ENCODE results near the gene ATAT1. TPM values are rescaled to one million over a fixed set of nuclear protein-coding genes. Genes with fewer than 3 reads are reported as not detected.

Gene ATAT1
- total and polyA plus RNA-seq, 9 of the 15 experiments (the other 6 are each of a cell fraction or from before 2014, with no cell fraction given): 0.65 to 5.8 (median 1.6) TPM

DNA sequence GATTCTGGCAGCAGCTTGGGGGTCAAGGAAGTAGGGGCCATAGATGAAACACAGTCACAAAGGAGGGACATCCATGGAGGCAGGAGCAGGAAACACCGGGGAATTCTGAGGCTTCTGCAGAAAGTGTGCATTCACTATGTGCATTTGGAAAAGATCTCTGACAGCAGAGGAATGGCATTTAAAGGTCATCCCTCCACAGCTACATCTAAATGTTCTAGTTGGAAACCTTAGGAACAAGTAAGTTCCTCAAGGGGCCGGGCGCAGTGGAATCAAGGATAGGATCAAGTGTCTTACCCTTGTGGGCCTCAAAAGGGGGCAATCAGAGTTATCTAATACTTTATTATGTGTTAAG, 29.0 kb downstream of the ATAT1 start:
- H3K79me2 ChIP-seq (ENCODE audit: control insufficient read depth, insufficient read depth, low read length): no peaks in the 10 kb centered on the region
- no peaks in the 10 kb centered on the region for H3K27me3 ChIP-seq (ENCODE audit: control insufficient read depth in 2 of 2, insufficient read depth in 2 of 2, low read length in 2 of 2)
- no peak overlapping the region for H3K4me3 ChIP-seq
- H2AFZ ChIP-seq (ENCODE audit: low read depth, low read length): no peak overlapping the region
- FAIRE-seq (no peak), DNase-seq (ENCODE audit: extremely low read depth in 1 of 4, low spot score in 3 of 4) (no peak), ATAC-seq (no peak)
- ChIA-PET POLR2A (interaction anchor here (1.0 to 1.2 kb wide), 2 partner anchors 14 to 27 kb away, joined by 3 to 4 read pairs; no protein-coding TSS in a partner anchor), CTCF (ENCODE audit: low intra/inter-chr PET ratio) (no interaction called here)
- in situ Hi-C loops (cut with MboI): no loop called here
- no peaks in the 10 kb centered on the region for H4K20me1 ChIP-seq (replicated peaks; ENCODE audit: control insufficient read depth, insufficient read depth, low read length)
- H3K9ac ChIP-seq (ENCODE audit: insufficient read depth in 1 of 2, low read depth in 2 of 2, low read length in 2 of 2): no peak overlapping the region
- no peaks in the 10 kb centered on the region for H3K9me1 ChIP-seq (ENCODE audit: control insufficient read depth, insufficient read depth, low read length)
- no peaks in the 10 kb centered on the region; a peak in 1 of 5 replicates for H3K4me1 ChIP-seq (replicated peaks in 1 of 2; ENCODE audit: control insufficient read depth in 2 of 2, insufficient read depth in 2 of 2, low read length in 2 of 2)
- H3K36me3 ChIP-seq (ENCODE audit: control insufficient read depth, insufficient read depth, low read length): peaks cover 91% of the 10 kb centered on the region
- intact Hi-C loops (cut with micrococcal nuclease): no loop called here
- H3K27ac ChIP-seq (ENCODE audit: extremely low read depth, low read depth, low read length): no peak overlapping the region
- H3K9me3 ChIP-seq (replicated peaks; ENCODE audit: control insufficient read depth, insufficient read depth, low read depth, low read length): no peaks in the 10 kb centered on the region
- BruUV-seq (replicated peaks): no TSS peak
- WGBS (ENCODE audit: insufficient coverage, low coverage, missing lambda C conversion rate): 98% methylated on average over 3 of the region's 3 CpGs
- H3K4me2 ChIP-seq (ENCODE audit: insufficient read depth, low read length): no peak overlapping the region
- no peak for TF ChIP-seq DACH1 (IDR thresholded peaks at IDR 0.05; ENCODE audit: partially characterized antibody)
- no peak for TF ChIP-seq POLR2A (conservative IDR thresholded peaks at IDR 0.05)
- TF ChIP-seq ZNF699 (CRISPR knock-in tag; IDR thresholded peaks at IDR 0.05; ENCODE audit: insufficient replicate concordance): no peak
- no peak for TF ChIP-seq KAT7 (CRISPR knock-in tag; IDR thresholded peaks at IDR 0.05; ENCODE audit: borderline replicate concordance)
- no peak for TF ChIP-seq STAT5A (IDR thresholded peaks at IDR 0.05; ENCODE audit: borderline replicate concordance, low read length)
- TF ChIP-seq, protein P1, sequence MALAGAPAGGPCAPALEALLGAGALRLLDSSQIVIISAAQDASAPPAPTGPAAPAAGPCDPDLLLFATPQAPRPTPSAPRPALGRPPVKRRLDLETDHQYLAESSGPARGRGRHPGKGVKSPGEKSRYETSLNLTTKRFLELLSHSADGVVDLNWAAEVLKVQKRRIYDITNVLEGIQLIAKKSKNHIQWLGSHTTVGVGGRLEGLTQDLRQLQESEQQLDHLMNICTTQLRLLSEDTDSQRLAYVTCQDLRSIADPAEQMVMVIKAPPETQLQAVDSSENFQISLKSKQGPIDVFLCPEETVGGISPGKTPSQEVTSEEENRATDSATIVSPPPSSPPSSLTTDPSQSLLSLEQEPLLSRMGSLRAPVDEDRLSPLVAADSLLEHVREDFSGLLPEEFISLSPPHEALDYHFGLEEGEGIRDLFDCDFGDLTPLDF (CRISPR knock-in tag; IDR thresholded peaks at IDR 0.05): no peak
- TF ChIP-seq, protein P2, sequence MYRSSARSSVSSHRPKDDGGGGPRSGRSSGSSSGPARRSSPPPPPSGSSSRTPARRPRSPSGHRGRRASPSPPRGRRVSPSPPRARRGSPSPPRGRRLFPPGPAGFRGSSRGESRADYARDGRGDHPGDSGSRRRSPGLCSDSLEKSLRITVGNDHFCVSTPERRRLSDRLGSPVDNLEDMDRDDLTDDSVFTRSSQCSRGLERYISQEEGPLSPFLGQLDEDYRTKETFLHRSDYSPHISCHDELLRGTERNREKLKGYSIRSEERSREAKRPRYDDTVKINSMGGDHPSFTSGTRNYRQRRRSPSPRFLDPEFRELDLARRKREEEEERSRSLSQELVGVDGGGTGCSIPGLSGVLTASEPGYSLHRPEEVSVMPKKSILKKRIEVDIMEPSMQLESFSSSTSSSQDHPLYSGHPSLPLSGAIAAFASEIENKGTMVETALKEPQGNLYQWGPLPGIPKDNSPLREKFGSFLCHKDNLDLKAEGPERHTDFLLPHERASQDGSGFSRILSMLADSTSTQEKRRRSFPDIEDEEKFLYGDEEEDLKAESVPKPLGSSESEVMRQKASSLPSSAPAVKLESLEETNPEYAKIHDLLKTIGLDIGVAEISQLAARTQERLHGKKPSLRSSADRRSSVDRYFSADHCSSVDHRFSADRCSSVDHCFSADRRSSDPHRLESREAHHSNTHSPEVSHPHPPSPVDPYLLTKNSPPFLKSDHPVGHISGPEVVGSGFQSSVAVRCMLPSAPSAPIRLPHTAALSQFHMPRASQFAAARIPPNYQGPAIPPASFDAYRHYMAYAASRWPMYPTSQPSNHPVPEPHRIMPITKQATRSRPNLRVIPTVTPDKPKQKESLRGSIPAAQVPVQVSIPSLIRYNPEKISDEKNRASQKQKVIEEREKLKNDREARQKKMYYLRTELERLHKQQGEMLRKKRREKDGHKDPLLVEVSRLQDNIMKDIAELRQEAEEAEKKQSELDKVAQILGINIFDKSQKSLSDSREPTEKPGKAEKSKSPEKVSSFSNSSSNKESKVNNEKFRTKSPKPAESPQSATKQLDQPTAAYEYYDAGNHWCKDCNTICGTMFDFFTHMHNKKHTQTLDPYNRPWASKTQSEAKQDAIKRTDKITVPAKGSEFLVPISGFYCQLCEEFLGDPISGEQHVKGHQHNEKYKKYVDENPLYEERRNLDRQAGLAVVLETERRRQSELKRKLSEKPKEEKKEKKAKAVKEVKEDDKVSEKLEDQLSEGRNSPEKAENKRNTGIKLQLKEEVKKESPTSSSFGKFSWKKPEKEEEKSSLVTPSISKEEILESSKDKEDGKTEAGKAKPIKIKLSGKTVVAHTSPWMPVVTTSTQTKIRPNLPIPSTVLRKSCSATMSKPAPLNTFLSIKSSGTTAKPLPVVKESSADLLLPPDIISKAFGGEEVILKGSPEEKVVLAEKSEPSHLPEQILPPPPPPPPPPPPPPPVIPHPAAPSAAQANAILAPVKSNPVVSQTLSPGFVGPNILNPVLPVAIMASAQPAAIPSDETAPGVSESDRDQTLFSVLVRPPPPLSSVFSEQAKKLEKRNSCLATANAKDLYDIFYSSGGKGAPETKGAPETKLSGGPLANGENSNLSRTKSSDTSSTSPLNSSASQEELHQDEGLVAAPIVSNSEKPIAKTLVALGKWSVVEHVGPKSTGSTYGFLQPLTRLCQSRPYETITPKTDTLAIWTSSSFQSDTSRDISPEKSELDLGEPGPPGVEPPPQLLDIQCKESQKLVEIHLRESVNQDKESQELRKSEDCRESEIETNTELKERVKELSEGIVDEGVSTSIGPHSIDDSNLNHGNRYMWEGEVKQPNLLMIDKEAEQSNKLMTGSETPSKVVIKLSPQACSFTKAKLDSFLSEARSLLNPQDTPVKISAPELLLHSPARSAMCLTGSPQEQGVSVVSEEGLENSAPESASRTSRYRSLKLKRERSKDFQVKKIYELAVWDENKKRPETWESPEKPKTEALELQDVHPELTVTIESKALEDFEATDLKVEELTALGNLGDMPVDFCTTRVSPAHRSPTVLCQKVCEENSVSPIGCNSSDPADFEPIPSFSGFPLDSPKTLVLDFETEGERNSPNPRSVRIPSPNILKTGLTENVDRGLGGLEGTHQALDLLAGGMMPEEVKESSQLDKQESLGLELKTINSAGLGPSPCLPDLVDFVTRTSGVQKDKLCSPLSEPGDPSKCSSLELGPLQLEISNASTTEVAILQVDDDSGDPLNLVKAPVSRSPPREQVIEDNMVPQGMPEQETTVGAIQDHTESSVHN (IDR thresholded peaks at IDR 0.05; ENCODE audit: borderline replicate concordance in 1 of 2, low read depth in 1 of 2): no peak
- no peak for TF ChIP-seq FOS (IDR thresholded peaks at IDR 0.05; ENCODE audit: extremely low read depth, insufficient read length)
- TF ChIP-seq, protein P3, sequence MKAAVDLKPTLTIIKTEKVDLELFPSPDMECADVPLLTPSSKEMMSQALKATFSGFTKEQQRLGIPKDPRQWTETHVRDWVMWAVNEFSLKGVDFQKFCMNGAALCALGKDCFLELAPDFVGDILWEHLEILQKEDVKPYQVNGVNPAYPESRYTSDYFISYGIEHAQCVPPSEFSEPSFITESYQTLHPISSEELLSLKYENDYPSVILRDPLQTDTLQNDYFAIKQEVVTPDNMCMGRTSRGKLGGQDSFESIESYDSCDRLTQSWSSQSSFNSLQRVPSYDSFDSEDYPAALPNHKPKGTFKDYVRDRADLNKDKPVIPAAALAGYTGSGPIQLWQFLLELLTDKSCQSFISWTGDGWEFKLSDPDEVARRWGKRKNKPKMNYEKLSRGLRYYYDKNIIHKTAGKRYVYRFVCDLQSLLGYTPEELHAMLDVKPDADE (conservative IDR thresholded peaks at IDR 0.05; ENCODE audit: control insufficient read depth, low read depth, low read length): no peak
- TF ChIP-seq, protein P4, sequence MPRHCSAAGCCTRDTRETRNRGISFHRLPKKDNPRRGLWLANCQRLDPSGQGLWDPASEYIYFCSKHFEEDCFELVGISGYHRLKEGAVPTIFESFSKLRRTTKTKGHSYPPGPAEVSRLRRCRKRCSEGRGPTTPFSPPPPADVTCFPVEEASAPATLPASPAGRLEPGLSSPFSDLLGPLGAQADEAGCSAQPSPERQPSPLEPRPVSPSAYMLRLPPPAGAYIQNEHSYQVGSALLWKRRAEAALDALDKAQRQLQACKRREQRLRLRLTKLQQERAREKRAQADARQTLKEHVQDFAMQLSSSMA (CRISPR knock-in tag; IDR thresholded peaks at IDR 0.05): no peak
- TF ChIP-seq ZNF75A (CRISPR knock-in tag; IDR thresholded peaks at IDR 0.05): no peak
- TF ChIP-seq SRSF7 (optimal IDR thresholded peaks at IDR 0.05; ENCODE audit: low read depth, low read length): no peak

Measured in K562 (cell line).